ENCODE results near the gene CDH23. TPM values are rescaled to one million over a fixed set of nuclear protein-coding genes. Genes with fewer than 3 reads are reported as not detected.

CDH23 gene
- total and polyA plus RNA-seq, 2 donors (not counting 1 experiment from before 2014, with no cell fraction given) = 0.37 to 0.89 TPM

GRCh38 chr10:71675295-71675970 is 278.7 kb downstream of the CDH23 start:
- intact Hi-C loops (cut with micrococcal nuclease) = no loop called here
- Mint-ChIP-seq H3K4me1 (peaks cover 4% of the 10 kb centered on the region), H3K27me3 (peaks cover 7% of the 10 kb centered on the region), H3K9me3 (ENCODE audit: insufficient read depth) (no peaks in the 10 kb centered on the region), H3K4me3 (no peak overlapping the region), H3K27ac (no peak overlapping the region)
- Histone ChIP-seq H2AFZ (ENCODE audit: insufficient read depth, low read depth, low read length, poor library complexity, severe bottlenecking) (no peak overlapping the region), H3K36me3 (replicated peaks in 1 of 2; ENCODE audit: control extremely low read depth in 1 of 2, control insufficient read depth in 1 of 2, extremely low read depth in 1 of 2, insufficient read depth in 2 of 2, low read length in 1 of 2) (no peaks in the 10 kb centered on the region), H3K4me1 (ENCODE audit: control insufficient read depth in 2 of 2, insufficient read depth in 2 of 2, low read length in 2 of 2) (no peaks in the 10 kb centered on the region), H3K79me2 (ENCODE audit: control insufficient read depth, insufficient read depth, low read length) (no peaks in the 10 kb centered on the region), H3K27me3 (replicated peaks in 1 of 4; ENCODE audit: control extremely low read depth in 1 of 4, control insufficient read depth in 3 of 4, insufficient read depth in 4 of 4, low read length in 3 of 4) (peaks cover 0 to 6% (median 0%) of the 10 kb centered on the region in 4 experiments), H3K4me2 (replicated peaks; ENCODE audit: low read depth, low read length, poor library complexity, severe bottlenecking) (no peak overlapping the region), H3K9ac (ENCODE audit: low read length) (no peak overlapping the region), H3K27ac (ENCODE audit: low read length in 2 of 2) (no peak overlapping the region), H4K20me1 (ENCODE audit: control insufficient read depth, insufficient read depth, low read length, poor library complexity, severe bottlenecking) (no peaks in the 10 kb centered on the region), H3K9me3 (ENCODE audit: control extremely low read depth in 1 of 3, control insufficient read depth in 2 of 3, insufficient read depth in 1 of 3, low read length in 2 of 3) (no peaks in the 10 kb centered on the region), H3K4me3 (ENCODE audit: control extremely low read depth in 1 of 5, extremely low read depth in 1 of 5, insufficient read depth in 1 of 5, low read depth in 2 of 5, low read length in 4 of 5) (no peak overlapping the region)
- ATAC-seq (ENCODE audit: low read depth) (no peak), DNase-seq (no peak)
- ChIA-PET CTCF (no interaction called here), POLR2A (no interaction called here)
- TF ChIP-seq EZH2 (IDR thresholded peaks at IDR 0.05; ENCODE audit: borderline replicate concordance, insufficient read depth, low read depth, low read length, poor library complexity, severe bottlenecking) (no peak), CTCF (IDR thresholded peaks at IDR 0.05) (no peak)
- WGBS (ENCODE audit: insufficient coverage) = 95% methylated on average over 6 of the region's 6 CpGs

- no peak overlapping the region for H3K4me3 ChIP-seq (ENCODE audit: control extremely low read depth in 1 of 5, extremely low read depth in 1 of 5, insufficient read depth in 1 of 5, low read depth in 2 of 5, low read length in 4 of 5)
- no peak for DNase-seq
- no peaks in the 10 kb centered on the region for H3K4me1 ChIP-seq (ENCODE audit: control insufficient read depth in 2 of 2, insufficient read depth in 2 of 2, low read length in 2 of 2)
- no peaks in the 10 kb centered on the region for H4K20me1 ChIP-seq (ENCODE audit: control insufficient read depth, insufficient read depth, low read length, poor library complexity, severe bottlenecking)
- Mint-ChIP-seq H3K27ac (no peak overlapping the region), H3K4me1 (peaks cover 4% of the 10 kb centered on the region), H3K4me3 (no peak overlapping the region), H3K9me3 (ENCODE audit: insufficient read depth) (no peaks in the 10 kb centered on the region), H3K27me3 (peaks cover 12% of the 10 kb centered on the region)
- 95% methylated on average over 17 of the region's 17 CpGs for WGBS (ENCODE audit: insufficient coverage)
- H3K4me2 ChIP-seq (replicated peaks; ENCODE audit: low read depth, low read length, poor library complexity, severe bottlenecking) = no peak overlapping the region
- POLR2A ChIA-PET = no interaction called here
- no peak overlapping the region for H2AFZ ChIP-seq (ENCODE audit: insufficient read depth, low read depth, low read length, poor library complexity, severe bottlenecking)
- H3K27ac ChIP-seq (ENCODE audit: low read length in 2 of 2) = no peak overlapping the region
- intact Hi-C loops (cut with micrococcal nuclease) = no loop called here
- CTCF ChIA-PET = no interaction called here
- H3K9me3 ChIP-seq (ENCODE audit: control extremely low read depth in 1 of 3, control insufficient read depth in 2 of 3, insufficient read depth in 1 of 3, low read length in 2 of 3) = no peaks in the 10 kb centered on the region
- H3K9ac ChIP-seq (ENCODE audit: low read length) = no peak overlapping the region
- H3K36me3 ChIP-seq (replicated peaks in 1 of 2; ENCODE audit: control extremely low read depth in 1 of 2, control insufficient read depth in 1 of 2, extremely low read depth in 1 of 2, insufficient read depth in 2 of 2, low read length in 1 of 2) = no peaks in the 10 kb centered on the region
- no peaks in the 10 kb centered on the region for H3K79me2 ChIP-seq (ENCODE audit: control insufficient read depth, insufficient read depth, low read length)
- H3K27me3 ChIP-seq (replicated peaks in 1 of 4; ENCODE audit: control extremely low read depth in 1 of 4, control insufficient read depth in 3 of 4, insufficient read depth in 4 of 4, low read length in 3 of 4) = peaks cover 0 to 6% (median 0%) of the 10 kb centered on the region in 4 experiments
- TF ChIP-seq EZH2 (IDR thresholded peaks at IDR 0.05; ENCODE audit: borderline replicate concordance, insufficient read depth, low read depth, low read length, poor library complexity, severe bottlenecking) (no peak), CTCF (IDR thresholded peaks at IDR 0.05) (no peak)
- ATAC-seq (ENCODE audit: low read depth) = no peak
Measured at GRCh38 chr10:71677261-71677660, 280.5 kb downstream of the CDH23 start.
